ENCODE results near the gene ICAM2.
"Not testable (repeated sequence)": the region's sequence is repeated elsewhere in the genome, so short reads cannot be mapped to it uniquely, and the experiment has no call there.

ICAM2 gene

DNA sequence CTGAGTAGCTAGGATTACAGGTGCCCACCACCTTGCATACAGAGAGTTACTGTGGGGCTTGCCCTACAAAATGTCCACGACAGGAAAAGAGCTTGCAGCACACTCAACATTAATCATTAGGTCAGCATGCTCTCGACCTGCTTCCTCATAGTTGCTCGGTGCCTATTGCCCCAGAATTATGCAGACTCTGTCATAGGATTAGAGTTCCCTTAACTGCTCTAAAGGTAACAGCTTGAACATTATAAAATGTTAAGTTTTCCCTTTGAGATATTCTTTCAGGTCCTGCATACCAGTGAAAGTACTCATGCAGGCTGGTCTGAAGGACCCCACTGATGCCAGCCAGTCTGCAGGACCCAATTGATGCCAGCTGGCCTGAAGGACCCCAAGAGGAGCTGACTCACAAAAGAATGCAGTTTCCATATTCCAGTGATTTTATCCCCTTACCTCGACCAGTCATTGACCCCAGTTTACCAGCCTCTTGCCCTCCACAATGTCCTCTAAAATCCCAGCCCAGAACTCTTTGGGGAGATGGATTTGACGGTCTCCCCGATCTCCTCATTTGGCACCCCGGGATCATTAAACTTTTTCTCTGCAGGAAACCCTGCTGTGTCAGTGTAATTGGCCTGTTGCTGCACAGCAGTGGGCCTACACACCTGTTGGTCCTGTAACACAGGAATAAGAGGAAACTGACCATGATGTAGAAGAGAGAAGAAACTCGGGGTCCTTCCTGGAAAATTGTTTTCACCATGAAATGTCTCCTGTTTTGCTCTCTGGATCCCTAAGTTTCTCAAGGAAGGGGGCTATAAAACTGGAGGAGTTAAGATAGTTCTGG lies 10.6 kb downstream of the ICAM2 start:
- no peak for TF ChIP-seq CTCF (IDR thresholded peaks at IDR 0.05; ENCODE audit: insufficient read depth, low read length, missing control alignments)
- ChIA-PET CTCF (interaction anchor here (0.8 to 2.4 kb wide), 5 partner anchors 16 to 123 kb away, joined by 3 to 6 read pairs (median 3); partner anchors contain the start of gene GH1), POLR2A (interaction anchor here (0.8 kb wide), 1 partner anchor 13 kb away, joined by 3 read pairs; no protein-coding TSS in a partner anchor)
- DNase-seq (ENCODE audit: low read depth, low spot score) = no peak
- H3K4me3 ChIP-seq (ENCODE audit: low read depth, low read length) = no peak overlapping the region

- ChIA-PET CTCF (interaction anchor here (1.3 to 1.8 kb wide), 2 partner anchors 17 to 20 kb away, joined by 3 to 6 read pairs; no protein-coding TSS in a partner anchor), POLR2A (no interaction called here)
- DNase-seq (ENCODE audit: low read depth, low spot score) = no peak
- no peak overlapping the region for H3K4me3 ChIP-seq (ENCODE audit: low read depth, low read length)
- no peak for TF ChIP-seq CTCF (IDR thresholded peaks at IDR 0.05; ENCODE audit: insufficient read depth, low read length, missing control alignments)
Observed at GRCh38 chr17:64008830-64009229, 11.6 kb downstream of the ICAM2 start.

DNA sequence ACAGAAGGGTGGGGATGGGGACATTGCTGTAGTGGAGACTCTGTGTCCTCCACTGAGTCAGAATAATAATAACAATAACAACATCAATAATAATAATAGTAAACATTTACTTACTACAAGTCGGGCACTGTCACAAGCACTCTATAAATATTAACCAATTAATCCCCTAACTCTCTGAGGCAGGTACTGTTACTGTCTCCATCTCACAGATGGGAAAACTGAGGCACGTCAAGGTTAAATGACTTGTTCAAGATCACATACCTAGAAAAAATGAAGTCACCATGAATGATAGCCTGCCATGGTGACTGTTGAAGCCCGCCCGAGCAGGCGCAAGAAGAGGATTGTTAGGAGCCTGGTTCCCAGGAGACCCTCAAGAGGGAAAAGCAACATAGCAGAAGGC lies 12.1 kb downstream of the ICAM2 start:
- TF ChIP-seq CTCF (IDR thresholded peaks at IDR 0.05; ENCODE audit: insufficient read depth, low read length, missing control alignments) = no peak
- ChIA-PET CTCF (no interaction called here), POLR2A (no interaction called here)
- H3K4me3 ChIP-seq (ENCODE audit: low read depth, low read length) = no peak overlapping the region
- DNase-seq (ENCODE audit: low read depth, low spot score) = no peak

DNA sequence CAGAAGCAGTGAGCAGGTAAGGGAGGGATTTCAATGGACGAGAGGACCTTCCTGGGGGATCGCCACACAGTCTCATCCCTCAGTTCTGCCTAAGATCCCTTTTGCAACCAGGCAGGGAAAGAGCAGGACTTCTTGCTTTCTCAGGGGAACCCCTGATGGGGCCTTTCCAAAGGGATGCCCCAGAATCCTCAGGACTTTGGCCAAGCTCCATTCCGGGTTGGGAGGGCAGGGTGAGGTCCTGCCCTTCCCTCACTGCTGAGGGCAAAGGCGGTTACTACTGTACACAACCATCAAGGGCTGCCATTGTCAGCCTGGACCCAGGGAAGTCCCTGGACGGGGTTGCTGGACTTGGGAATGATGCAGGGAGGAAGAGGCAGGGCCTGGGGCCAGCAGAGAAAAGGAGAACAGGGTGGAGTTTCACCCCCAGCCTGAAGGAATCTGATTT lies 12.6 kb downstream of the ICAM2 start:
- ChIA-PET POLR2A (no interaction called here), CTCF (interaction anchor here (1.0 to 3.8 kb wide), 3 partner anchors 9 to 19 kb away, joined by 4 to 39 read pairs (median 12); partner anchors contain the start of gene ICAM2)
- no peak overlapping the region for H3K4me3 ChIP-seq (ENCODE audit: low read depth, low read length)
- no peak for TF ChIP-seq CTCF (IDR thresholded peaks at IDR 0.05; ENCODE audit: insufficient read depth, low read length, missing control alignments)
- no peak for DNase-seq (ENCODE audit: low read depth, low spot score)

DNA sequence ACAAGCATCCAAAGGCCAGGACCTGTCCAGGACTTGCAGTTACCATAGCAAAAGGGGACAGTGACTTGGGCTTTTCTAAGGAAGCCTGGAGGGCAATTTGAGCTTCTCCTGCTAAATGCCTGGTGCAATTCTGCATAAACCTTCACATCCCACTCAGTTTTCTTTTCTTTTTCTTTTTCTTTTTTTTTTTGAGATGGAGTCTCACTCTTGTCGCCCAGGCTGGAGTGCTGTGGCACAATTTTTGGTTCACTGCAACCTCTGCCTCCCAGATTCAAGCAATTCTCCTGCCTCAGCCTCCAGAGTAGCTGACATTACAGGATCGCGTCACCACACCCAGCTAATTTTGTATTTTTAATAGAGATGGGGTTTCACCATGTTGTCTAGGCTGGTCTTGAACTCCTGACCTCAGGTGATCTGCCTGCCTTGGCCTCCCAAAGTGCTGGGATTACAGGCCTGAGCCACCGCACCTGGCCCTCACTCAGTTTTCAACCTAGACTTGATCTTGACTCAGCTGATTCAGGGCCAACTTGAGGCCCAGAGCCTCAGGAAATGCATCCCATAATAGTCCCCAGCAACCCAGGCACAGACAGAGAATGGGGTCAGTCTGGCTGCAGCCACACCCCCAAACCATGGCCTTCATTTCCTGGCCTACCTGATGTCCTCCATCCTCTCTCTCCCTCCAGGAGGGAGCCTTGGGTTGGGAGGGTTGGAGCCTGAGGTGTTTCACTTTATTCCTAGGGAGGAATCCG lies 13.2 kb downstream of the ICAM2 start:
- H3K4me3 ChIP-seq (ENCODE audit: low read depth, low read length); DNase-seq (ENCODE audit: low read depth, low spot score); POLR2A ChIA-PET: not testable (repeated sequence)
- CTCF ChIA-PET = interaction anchor here (0.5 to 3.8 kb wide), 7 partner anchors 10 to 128 kb away, joined by 3 to 39 read pairs (median 4); partner anchors contain the start of genes GH1 and ICAM2

GRCh38 chr17:64006361-64007088 lies 13.9 kb downstream of the ICAM2 start:
- no peak overlapping the region for H3K4me3 ChIP-seq (ENCODE audit: low read depth, low read length)
- POLR2A ChIA-PET = no interaction called here
- no peak for DNase-seq (ENCODE audit: low read depth, low spot score)
- CTCF ChIA-PET = interaction anchor here (0.5 to 3.8 kb wide), 11 partner anchors 10 to 129 kb away, joined by 3 to 39 read pairs (median 4); partner anchors contain the start of genes GH1 and ICAM2
- no peak for TF ChIP-seq CTCF (IDR thresholded peaks at IDR 0.05; ENCODE audit: insufficient read depth, low read length, missing control alignments)

All from AG04449 (cell line).